ENCODE results near the gene BTBD16.

BTBD16 gene

DNA sequence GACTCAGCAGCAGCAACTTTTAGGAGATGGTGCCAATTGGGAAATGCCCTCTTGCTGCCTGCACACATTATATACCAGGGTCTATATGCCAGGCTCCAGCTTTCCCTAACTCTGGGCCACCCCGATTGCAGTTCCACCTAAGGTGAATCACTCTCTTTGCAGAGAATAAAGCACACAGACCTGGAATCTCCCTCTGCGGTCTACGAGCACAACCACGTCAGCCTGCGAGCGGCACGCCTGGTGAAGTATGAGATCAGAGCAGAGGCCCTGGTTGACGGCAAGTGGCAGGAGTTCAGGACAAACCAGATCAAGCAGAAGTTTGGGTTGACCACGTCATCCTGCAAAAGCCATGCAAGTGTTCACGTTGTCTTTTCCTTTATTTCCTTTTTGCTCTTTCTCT, 65.2 kb downstream of the BTBD16 start:
- Mint-ChIP-seq H3K27ac (no peak overlapping the region), H3K27me3 (ENCODE audit: low read depth) (peaks cover 4% of the 10 kb centered on the region), H3K9me3 (no peaks in the 10 kb centered on the region), H3K36me3 (ENCODE audit: low read depth) (no peaks in the 10 kb centered on the region), H3K4me1 (ENCODE audit: low read depth) (no peaks in the 10 kb centered on the region), H3K4me3 (no peak overlapping the region)
- DNase-seq (ENCODE audit: low spot score), result no peak

GRCh38 chr10:122336961-122337360, 65.9 kb downstream of the BTBD16 start:
- Mint-ChIP-seq H3K27me3 (ENCODE audit: low read depth) (peaks cover 3% of the 10 kb centered on the region), H3K4me3 (no peak overlapping the region), H3K9me3 (no peaks in the 10 kb centered on the region), H3K36me3 (ENCODE audit: low read depth) (no peaks in the 10 kb centered on the region), H3K4me1 (ENCODE audit: low read depth) (no peaks in the 10 kb centered on the region), H3K27ac (no peak overlapping the region)
- DNase-seq (ENCODE audit: low spot score), result no peak

GRCh38 chr10:122338609-122339441, 67.7 kb downstream of the BTBD16 start:
- Mint-ChIP-seq H3K4me1 (ENCODE audit: low read depth) (peaks cover 1% of the 10 kb centered on the region), H3K27me3 (ENCODE audit: low read depth) (peaks cover 2% of the 10 kb centered on the region), H3K9me3 (no peaks in the 10 kb centered on the region), H3K36me3 (ENCODE audit: low read depth) (no peaks in the 10 kb centered on the region), H3K27ac (no peak overlapping the region), H3K4me3 (no peak overlapping the region)
- DNase-seq (ENCODE audit: low spot score), result no peak

- Mint-ChIP-seq H3K4me1 (ENCODE audit: low read depth) (peaks cover 1% of the 10 kb centered on the region), H3K4me3 (no peak overlapping the region)
Measured at GRCh38 chr10:122341141-122341810, 70.2 kb downstream of the BTBD16 start.

GRCh38 chr10:122342293-122343134, 71.4 kb downstream of the BTBD16 start:
- Mint-ChIP-seq H3K27ac (no peak overlapping the region), H3K9me3 (no peaks in the 10 kb centered on the region), H3K27me3 (ENCODE audit: low read depth) (peaks cover 7% of the 10 kb centered on the region)

More at GRCh38 chr10:122341141-122341810, 70.2 kb downstream of the BTBD16 start:
- Mint-ChIP-seq H3K27ac (no peak overlapping the region), H3K36me3 (ENCODE audit: low read depth) (no peaks in the 10 kb centered on the region), H3K9me3 (no peaks in the 10 kb centered on the region), H3K27me3 (ENCODE audit: low read depth) (peaks cover 5% of the 10 kb centered on the region)
- no peak for DNase-seq (ENCODE audit: low spot score)

GRCh38 chr10:122343135-122343800, 72.2 kb downstream of the BTBD16 start:
- Mint-ChIP-seq H3K9me3 (no peaks in the 10 kb centered on the region), H3K4me3 (no peak overlapping the region), H3K27ac (no peak overlapping the region), H3K4me1 (ENCODE audit: low read depth) (peaks cover 1% of the 10 kb centered on the region), H3K27me3 (ENCODE audit: low read depth) (peaks cover 7% of the 10 kb centered on the region), H3K36me3 (ENCODE audit: low read depth) (no peaks in the 10 kb centered on the region)
- DNase-seq (ENCODE audit: low spot score), result no peak

More at GRCh38 chr10:122342293-122343134, 71.4 kb downstream of the BTBD16 start:
- H3K4me1 Mint-ChIP-seq (ENCODE audit: low read depth), result peaks cover 1% of the 10 kb centered on the region
- no peaks in the 10 kb centered on the region for H3K36me3 Mint-ChIP-seq (ENCODE audit: low read depth)
- peak; percentile 24 for DNase-seq (ENCODE audit: low spot score)
- H3K4me3 Mint-ChIP-seq, result no peak overlapping the region

DNA sequence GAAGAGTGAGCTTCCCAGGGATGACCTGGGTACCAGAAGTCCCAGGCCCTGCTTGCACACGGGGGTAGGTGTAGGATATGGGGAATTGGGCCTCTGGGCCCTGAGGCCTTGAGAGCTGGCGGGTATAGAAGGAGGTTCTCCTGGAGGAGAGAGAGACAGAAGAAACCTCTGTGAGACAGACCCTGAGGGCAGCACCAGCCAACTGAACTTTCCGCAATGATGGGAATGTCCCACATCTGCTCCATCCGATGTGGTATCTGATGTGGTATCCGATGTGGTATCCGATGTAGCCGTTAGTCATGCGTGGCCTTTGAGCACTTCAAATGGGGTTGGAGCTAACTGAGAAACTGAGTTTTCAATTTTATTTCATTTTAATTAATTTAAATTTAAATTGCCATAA, 72.8 kb downstream of the BTBD16 start:
- Mint-ChIP-seq H3K4me1 (ENCODE audit: low read depth) (peaks cover 1% of the 10 kb centered on the region), H3K36me3 (ENCODE audit: low read depth) (no peaks in the 10 kb centered on the region), H3K9me3 (no peaks in the 10 kb centered on the region), H3K4me3 (no peak overlapping the region), H3K27me3 (ENCODE audit: low read depth) (peaks cover 7% of the 10 kb centered on the region), H3K27ac (no peak overlapping the region)
- no peak for DNase-seq (ENCODE audit: low spot score)

DNA sequence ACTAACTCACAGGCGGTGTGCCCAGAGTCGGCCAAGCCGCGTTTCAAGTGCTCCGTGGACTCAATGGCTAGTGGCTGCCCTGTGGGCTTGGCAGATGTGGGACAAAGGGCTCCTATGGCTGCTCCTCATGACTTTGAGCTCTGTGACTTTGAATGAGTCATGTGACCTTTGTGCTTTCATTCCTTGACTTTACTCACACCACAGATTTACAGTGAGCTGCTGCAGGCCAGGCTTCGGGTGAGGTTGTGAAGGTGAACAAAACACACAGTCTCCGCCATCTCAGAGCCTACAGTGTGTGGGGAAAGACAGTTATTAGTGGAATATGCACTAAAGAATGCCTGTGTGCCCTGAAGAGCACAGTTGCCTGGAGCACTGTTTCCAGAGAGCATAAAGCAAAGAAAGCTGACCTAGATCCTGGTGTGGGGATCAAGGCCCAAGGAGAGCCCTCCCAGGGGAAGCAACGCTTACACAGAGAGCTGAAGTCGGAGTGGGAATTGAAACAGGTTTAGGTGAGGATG, 73.7 kb downstream of the BTBD16 start:
- Mint-ChIP-seq H3K4me3 (no peak overlapping the region), H3K27me3 (ENCODE audit: low read depth) (peaks cover 7% of the 10 kb centered on the region), H3K27ac (no peak overlapping the region), H3K36me3 (ENCODE audit: low read depth) (no peaks in the 10 kb centered on the region), H3K4me1 (ENCODE audit: low read depth) (peaks cover 1% of the 10 kb centered on the region), H3K9me3 (no peaks in the 10 kb centered on the region)
- DNase-seq (ENCODE audit: low spot score), result no peak

GRCh38 chr10:122346326-122346950, 75.3 kb downstream of the BTBD16 start:
- Mint-ChIP-seq H3K27me3 (ENCODE audit: low read depth) (peaks cover 7% of the 10 kb centered on the region), H3K27ac (no peak overlapping the region), H3K9me3 (no peaks in the 10 kb centered on the region), H3K4me1 (ENCODE audit: low read depth) (peaks cover 1% of the 10 kb centered on the region), H3K4me3 (no peak overlapping the region), H3K36me3 (ENCODE audit: low read depth) (no peaks in the 10 kb centered on the region)
- no peak for DNase-seq (ENCODE audit: low spot score)

- Mint-ChIP-seq H3K9me3 (no peaks in the 10 kb centered on the region), H3K4me1 (ENCODE audit: low read depth) (peaks cover 1% of the 10 kb centered on the region), H3K27me3 (ENCODE audit: low read depth) (peaks cover 10% of the 10 kb centered on the region), H3K4me3 (no peak overlapping the region), H3K36me3 (ENCODE audit: low read depth) (no peaks in the 10 kb centered on the region), H3K27ac (no peak overlapping the region)
- DNase-seq (ENCODE audit: low spot score), result no peak
Measured at GRCh38 chr10:122347170-122347841, 76.2 kb downstream of the BTBD16 start.

- no peak for DNase-seq (ENCODE audit: low spot score)
- Mint-ChIP-seq H3K4me1 (ENCODE audit: low read depth) (no peaks in the 10 kb centered on the region), H3K36me3 (ENCODE audit: low read depth) (no peaks in the 10 kb centered on the region), H3K27ac (no peak overlapping the region), H3K27me3 (ENCODE audit: low read depth) (peaks cover 10% of the 10 kb centered on the region), H3K9me3 (no peaks in the 10 kb centered on the region), H3K4me3 (no peak overlapping the region)
Measured at GRCh38 chr10:122348512-122348911, 77.4 kb downstream of the BTBD16 start.

DNA sequence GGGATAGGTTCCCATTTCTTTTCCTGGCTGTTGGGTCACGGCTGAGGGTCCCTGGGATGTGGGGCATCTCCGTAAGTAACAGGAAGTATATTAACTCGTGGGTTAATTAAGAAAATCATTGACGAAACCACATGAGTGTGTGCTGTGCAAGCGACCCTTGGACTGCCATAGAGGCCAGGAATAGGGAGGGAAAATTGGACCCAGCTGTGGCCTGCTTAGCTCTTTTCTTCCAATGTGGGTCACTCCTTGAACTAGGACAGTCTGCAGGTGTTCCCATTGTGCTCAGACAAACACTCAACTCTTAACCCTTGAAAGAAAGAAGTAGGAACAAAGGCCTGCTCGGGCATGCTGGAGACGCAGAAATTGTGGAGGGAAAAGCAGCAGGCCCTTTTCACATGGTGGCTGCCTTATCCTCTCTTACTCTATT, 77.9 kb downstream of the BTBD16 start:
- no peak overlapping the region for H3K27ac Mint-ChIP-seq
- peaks cover 10% of the 10 kb centered on the region for H3K27me3 Mint-ChIP-seq (ENCODE audit: low read depth)
- H3K4me1 Mint-ChIP-seq (ENCODE audit: low read depth), result no peaks in the 10 kb centered on the region
- no peak overlapping the region for H3K4me3 Mint-ChIP-seq
- DNase-seq (ENCODE audit: low spot score), result no peak
- no peaks in the 10 kb centered on the region for H3K36me3 Mint-ChIP-seq (ENCODE audit: low read depth)
- no peaks in the 10 kb centered on the region for H3K9me3 Mint-ChIP-seq

Data from T-helper 2 cell treated with Interferon-gamma antibody and Interleukin-4, amounts not matched to agents 5 μg/mL and 100 μg/mL, for 36 hours (primary cell).